ENCODE data around the gene KRTAP10-8.
"Not testable (repeated sequence)": the region's sequence is repeated elsewhere in the genome, so short reads cannot be mapped to it uniquely, and the experiment has no call there.

The KRTAP10-8 gene

GRCh38 chr21:44579056-44579832 is 32.6 kb upstream of the KRTAP10-8 start:
- no peak for DNase-seq (ENCODE audit: low read depth)

- DNase-seq (ENCODE audit: low read depth), result no peak
Observed at GRCh38 chr21:44579833-44580144, 32.1 kb upstream of the KRTAP10-8 start.

GRCh38 chr21:44580231-44580821 is 31.6 kb upstream of the KRTAP10-8 start, which contains the start of gene KRTAP10-5:
Gene KRTAP10-5, minus strand, starts transcription at chr21:44580604. Its CDS starts 26 bp downstream, at chr21:44580578.
- not testable (repeated sequence) for DNase-seq (ENCODE audit: low read depth)

- DNase-seq (ENCODE audit: low read depth), result no peak
Observed at GRCh38 chr21:44581158-44581557, 30.7 kb upstream of the KRTAP10-8 start.

GRCh38 chr21:44582055-44582454 is 29.8 kb upstream of the KRTAP10-8 start:
- no peak for DNase-seq (ENCODE audit: low read depth)

GRCh38 chr21:44583089-44583799 is 28.6 kb upstream of the KRTAP10-8 start:
- DNase-seq (ENCODE audit: low read depth), result no peak

- DNase-seq (ENCODE audit: low read depth), result no peak
Observed at GRCh38 chr21:44583800-44584147, 28.1 kb upstream of the KRTAP10-8 start.

DNA sequence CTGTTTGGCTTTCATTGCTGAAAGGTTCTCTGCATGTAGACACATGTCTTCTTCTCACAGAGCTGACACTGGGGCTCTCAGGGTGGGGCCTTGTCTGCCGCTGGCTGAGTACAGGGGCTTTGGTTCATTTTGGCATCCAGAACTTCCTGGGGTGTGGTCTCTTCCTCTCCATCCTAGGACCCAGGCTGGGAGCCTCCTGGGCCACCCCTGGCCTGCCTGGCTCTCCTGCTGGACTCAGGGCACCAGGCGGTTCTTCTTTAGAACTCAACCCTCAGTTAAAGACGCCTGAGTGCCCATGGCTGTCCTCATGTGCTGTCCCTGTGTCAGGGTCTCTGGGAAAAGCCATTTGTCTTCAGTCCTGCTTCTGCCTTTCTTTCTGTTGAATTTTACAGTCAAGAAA is 26.0 kb upstream of the KRTAP10-8 start:
- no peak for DNase-seq (ENCODE audit: low read depth)

GRCh38 chr21:44589094-44589493 is 22.8 kb upstream of the KRTAP10-8 start:
- no peak for DNase-seq (ENCODE audit: low read depth)

GRCh38 chr21:44589586-44590305 is 22.1 kb upstream of the KRTAP10-8 start:
- DNase-seq (ENCODE audit: low read depth), result no peak

DNA sequence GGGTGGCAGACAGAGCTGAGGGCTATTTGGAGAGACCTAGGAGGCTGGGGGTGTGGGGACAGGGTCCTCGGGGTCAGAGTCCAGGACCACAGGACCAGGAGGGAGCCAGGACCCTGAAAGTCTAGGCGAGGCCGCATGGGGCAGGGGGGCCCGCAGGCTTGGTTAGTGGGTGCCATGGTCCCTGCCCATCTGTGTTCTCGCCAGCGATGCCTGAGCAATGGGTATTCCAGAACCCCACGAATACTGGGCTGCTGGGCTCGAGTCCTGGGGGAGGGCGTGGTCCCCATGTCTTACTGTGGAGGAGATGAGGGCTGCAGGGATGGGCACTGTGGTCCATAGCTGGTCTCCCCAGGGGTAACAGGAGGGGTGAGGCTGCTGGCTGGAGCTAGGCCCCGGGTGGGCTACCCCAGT is 21.6 kb upstream of the KRTAP10-8 start:
- DNase-seq (ENCODE audit: low read depth), result no peak

DNA sequence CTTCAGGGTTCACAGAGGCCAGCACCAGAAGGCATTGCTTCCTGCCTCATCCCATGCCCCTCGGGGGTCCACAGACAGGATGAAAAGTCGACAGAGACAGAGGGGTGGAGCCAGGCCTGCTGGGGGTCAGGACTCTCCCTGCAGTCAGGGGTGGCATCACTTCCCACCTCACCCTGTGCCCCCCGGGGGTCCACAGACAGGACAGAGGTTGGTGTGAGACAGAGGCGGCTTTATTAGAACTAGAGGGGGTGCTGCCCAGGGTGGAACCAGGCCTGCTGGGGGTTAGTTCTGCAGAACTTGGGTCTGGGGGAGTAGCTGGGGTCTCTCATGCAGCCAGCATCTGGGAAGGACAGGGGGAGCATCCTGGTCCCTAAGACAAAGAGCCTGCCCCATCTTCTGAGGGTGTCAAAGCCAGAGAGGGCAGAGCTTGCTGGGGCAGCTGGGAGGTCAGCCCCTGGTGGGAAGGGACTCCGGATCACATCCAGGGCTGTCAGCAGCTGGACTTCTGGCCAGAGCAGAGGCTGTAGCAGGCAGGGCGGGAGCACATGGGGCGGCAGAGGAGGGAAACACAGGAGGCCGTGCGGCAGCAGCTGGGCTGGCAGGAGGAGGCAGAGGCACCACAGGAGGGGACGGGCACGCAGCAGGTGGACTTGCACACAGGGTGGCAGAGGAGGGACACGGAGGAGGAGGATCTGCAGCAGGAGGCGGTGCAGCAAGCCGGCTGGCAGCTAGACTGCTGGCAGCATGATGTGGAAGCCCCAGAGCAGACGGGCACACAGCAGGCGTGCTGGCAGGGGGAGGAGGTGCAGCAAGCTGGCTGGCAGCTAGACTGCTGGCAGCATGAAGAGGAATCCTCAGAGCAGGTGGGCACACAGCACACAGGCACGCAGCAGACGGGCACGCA is 20.7 kb upstream of the KRTAP10-8 start:
- DNase-seq (ENCODE audit: low read depth), result not testable (repeated sequence)

DNA sequence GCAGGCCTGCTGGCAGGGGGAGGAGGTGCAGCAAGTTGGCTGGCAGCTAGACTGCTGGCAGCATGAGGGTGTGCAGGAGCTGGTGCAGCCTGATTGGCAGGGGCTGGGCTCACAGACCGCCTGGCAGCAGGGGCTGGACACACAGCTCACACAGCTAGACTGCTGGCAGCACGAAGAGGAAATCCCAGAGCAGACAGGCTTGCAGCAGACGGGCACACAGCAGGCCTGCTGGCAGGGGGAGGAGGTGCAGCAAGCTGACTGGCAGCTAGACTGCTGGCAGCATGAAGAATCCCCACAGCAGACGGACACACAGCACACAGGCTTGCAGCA is 20.1 kb upstream of the KRTAP10-8 start:
- not testable (repeated sequence) for DNase-seq (ENCODE audit: low read depth)

- no peak for DNase-seq (ENCODE audit: low read depth)
Observed at GRCh38 chr21:44592446-44593311, 19.2 kb upstream of the KRTAP10-8 start, which contains the start of gene KRTAP10-6. Gene KRTAP10-6, minus strand, starts transcription at chr21:44592505. Its CDS starts 21 bp downstream, at chr21:44592484.

GRCh38 chr21:44593598-44594405 is 18.1 kb upstream of the KRTAP10-8 start:
- DNase-seq (ENCODE audit: low read depth), result no peak

DNA sequence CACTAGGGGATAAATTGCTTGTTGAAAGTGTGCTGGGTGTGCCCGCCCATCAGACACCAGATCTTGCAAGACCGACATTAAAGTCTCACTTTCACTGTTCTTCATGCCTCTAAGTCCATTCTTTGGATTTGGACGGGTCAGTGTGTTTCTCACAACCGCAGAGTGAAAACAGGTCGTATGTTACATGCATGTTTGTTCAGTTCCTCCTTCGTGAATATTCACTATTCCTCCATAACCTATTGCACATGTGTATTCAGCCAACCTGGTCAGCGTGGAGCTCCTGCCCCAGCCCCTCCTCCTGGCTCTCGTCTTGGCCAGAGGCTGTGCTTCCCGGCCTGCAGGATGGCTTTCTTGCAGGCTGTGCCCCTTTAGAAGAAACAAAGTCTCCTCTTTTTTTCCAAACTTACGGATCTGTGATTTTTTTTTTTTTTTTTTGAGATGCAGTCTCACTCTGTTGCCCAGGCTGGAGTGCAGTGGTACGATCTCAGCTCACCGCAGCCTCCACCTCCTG is 17.4 kb upstream of the KRTAP10-8 start:
- DNase-seq (ENCODE audit: low read depth), result no peak

- no peak for DNase-seq (ENCODE audit: low read depth)
Observed at GRCh38 chr21:44595524-44595923, 16.4 kb upstream of the KRTAP10-8 start.

DNA sequence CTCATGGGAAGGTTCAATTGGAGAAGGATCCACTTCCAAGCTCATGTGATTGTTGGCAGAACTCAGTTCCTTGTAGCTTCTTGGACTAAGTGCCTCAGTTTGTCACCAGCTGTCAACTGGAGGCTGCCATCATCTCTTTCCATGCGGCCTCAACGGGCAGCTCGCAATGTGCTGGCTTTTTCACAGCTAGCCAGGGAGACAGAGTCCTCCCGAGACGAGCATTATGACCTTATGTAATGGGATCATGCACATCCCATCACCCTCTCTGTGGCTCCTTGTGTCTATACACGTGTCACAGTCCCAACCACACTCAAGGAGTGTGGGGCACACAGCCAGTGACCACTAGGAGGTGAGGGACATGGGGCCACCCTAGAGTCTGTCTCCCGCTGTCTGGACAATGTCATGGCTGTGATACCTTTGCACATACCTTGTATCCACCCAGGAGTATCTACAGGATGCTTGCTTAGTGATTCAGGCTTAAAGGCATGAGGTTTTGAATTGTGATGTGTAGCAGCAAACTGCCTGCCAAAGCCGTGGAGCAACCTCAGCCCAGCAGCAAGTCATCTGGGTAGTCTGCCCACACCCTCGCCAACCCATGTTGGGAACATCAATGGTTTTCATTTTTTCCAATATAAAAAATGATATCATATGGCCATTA is 15.7 kb upstream of the KRTAP10-8 start:
- DNase-seq (ENCODE audit: low read depth), result no peak

DNA sequence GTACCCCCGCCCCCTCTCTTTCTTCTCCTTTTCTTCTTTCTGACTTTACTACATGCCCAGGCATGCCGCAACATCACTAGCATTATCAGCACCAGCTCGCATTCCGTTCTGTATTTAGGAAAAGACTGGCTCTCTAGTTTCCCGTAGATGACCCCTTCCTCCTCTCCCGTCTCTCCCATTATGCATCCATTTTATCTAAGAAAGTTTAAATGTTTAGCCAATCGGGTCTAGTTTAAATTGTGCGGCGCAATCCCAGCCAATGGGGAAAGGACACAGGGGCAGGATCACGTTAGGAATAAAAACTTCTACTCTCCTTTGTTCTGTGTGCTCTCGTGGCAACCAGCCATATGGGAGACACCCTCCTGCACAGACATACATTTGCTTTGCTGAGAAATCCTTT is 13.8 kb upstream of the KRTAP10-8 start:
- no peak for DNase-seq (ENCODE audit: low read depth)

Measured in stimulated activated CD8-positive, alpha-beta memory T cell treated with anti-CD3 and anti-CD28 coated beads, Interleukin-12 subunit alpha, Interleukin-12 subunit beta, amount 100 ng/mL, for 4 hours (primary cell).